ENCODE results near the gene CHD6.

CHD6 gene

GRCh38 chr20:41551011-41551705, 67.0 kb downstream of the CHD6 start:
- Histone ChIP-seq H3K4me3 (replicated peaks; ENCODE audit: insufficient read depth, low read length) (no peak overlapping the region), H3K27me3 (ENCODE audit: insufficient read depth, poor library complexity, severe bottlenecking) (no peaks in the 10 kb centered on the region), H3K27ac (replicated peaks) (no peak overlapping the region)
- no peak for DNase-seq (ENCODE audit: low read depth in 1 of 2, low spot score in 1 of 2)
- TF ChIP-seq, protein P1, sequence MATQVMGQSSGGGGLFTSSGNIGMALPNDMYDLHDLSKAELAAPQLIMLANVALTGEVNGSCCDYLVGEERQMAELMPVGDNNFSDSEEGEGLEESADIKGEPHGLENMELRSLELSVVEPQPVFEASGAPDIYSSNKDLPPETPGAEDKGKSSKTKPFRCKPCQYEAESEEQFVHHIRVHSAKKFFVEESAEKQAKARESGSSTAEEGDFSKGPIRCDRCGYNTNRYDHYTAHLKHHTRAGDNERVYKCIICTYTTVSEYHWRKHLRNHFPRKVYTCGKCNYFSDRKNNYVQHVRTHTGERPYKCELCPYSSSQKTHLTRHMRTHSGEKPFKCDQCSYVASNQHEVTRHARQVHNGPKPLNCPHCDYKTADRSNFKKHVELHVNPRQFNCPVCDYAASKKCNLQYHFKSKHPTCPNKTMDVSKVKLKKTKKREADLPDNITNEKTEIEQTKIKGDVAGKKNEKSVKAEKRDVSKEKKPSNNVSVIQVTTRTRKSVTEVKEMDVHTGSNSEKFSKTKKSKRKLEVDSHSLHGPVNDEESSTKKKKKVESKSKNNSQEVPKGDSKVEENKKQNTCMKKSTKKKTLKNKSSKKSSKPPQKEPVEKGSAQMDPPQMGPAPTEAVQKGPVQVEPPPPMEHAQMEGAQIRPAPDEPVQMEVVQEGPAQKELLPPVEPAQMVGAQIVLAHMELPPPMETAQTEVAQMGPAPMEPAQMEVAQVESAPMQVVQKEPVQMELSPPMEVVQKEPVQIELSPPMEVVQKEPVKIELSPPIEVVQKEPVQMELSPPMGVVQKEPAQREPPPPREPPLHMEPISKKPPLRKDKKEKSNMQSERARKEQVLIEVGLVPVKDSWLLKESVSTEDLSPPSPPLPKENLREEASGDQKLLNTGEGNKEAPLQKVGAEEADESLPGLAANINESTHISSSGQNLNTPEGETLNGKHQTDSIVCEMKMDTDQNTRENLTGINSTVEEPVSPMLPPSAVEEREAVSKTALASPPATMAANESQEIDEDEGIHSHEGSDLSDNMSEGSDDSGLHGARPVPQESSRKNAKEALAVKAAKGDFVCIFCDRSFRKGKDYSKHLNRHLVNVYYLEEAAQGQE (IDR thresholded peaks at IDR 0.05; ENCODE audit: insufficient replicate concordance, low read depth) = no peak
- TF ChIP-seq POLR2AphosphoS5 (IDR thresholded peaks at IDR 0.05; ENCODE audit: low read depth) = no peak
- TF ChIP-seq CTCF (IDR thresholded peaks at IDR 0.05; ENCODE audit: insufficient read depth, low read length) = no peak
- no peak for TF ChIP-seq GABPA (IDR thresholded peaks at IDR 0.05; ENCODE audit: low read depth)
- no peak for TF ChIP-seq SPI1 (IDR thresholded peaks at IDR 0.05; ENCODE audit: borderline replicate concordance, low read depth)

- Histone ChIP-seq H3K27ac (replicated peaks) (no peak overlapping the region), H3K27me3 (ENCODE audit: insufficient read depth, poor library complexity, severe bottlenecking) (no peaks in the 10 kb centered on the region), H3K4me3 (replicated peaks; ENCODE audit: insufficient read depth, low read length) (no peak overlapping the region)
- no peak for DNase-seq (ENCODE audit: low read depth in 1 of 2, low spot score in 1 of 2)
- TF ChIP-seq SPI1 (IDR thresholded peaks at IDR 0.05; ENCODE audit: borderline replicate concordance, low read depth) (no peak), CTCF (IDR thresholded peaks at IDR 0.05; ENCODE audit: insufficient read depth, low read length) (no peak), POLR2AphosphoS5 (IDR thresholded peaks at IDR 0.05; ENCODE audit: low read depth) (no peak), GABPA (IDR thresholded peaks at IDR 0.05; ENCODE audit: low read depth) (no peak)
- TF ChIP-seq, protein P1 (IDR thresholded peaks at IDR 0.05; ENCODE audit: insufficient replicate concordance, low read depth) = no peak
These were observed 71.0 kb downstream of the CHD6 start for GRCh38 chr20:41547221-41547620.

DNA sequence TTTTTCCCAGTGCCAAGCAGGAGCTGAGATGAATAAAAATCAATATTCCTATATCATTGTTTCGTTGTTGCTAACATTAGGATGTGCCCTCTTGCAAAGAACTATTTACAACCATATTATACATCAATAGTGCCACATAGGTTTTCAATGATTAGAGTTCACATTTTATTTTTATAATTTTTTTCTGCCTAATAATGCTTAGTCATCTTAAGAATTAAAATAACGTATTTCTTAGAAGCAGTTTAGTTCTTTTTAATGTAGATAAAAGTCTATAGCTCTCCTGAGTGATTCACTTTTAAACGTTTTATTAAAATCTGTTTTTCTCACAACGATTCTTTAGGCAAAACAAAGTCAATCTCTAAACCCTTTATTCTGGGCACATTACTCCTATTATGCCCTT, 71.6 kb downstream of the CHD6 start:
- TF ChIP-seq, protein P1 (IDR thresholded peaks at IDR 0.05; ENCODE audit: insufficient replicate concordance, low read depth) = no peak
- no peak for TF ChIP-seq CTCF (IDR thresholded peaks at IDR 0.05; ENCODE audit: insufficient read depth, low read length)
- no peak for TF ChIP-seq SPI1 (IDR thresholded peaks at IDR 0.05; ENCODE audit: borderline replicate concordance, low read depth)
- no peak for TF ChIP-seq POLR2AphosphoS5 (IDR thresholded peaks at IDR 0.05; ENCODE audit: low read depth)
- TF ChIP-seq GABPA (IDR thresholded peaks at IDR 0.05; ENCODE audit: low read depth) = no peak
- H3K27ac ChIP-seq (replicated peaks) = no peak overlapping the region
- H3K27me3 ChIP-seq (ENCODE audit: insufficient read depth, poor library complexity, severe bottlenecking) = no peaks in the 10 kb centered on the region
- DNase-seq (ENCODE audit: low read depth in 1 of 2, low spot score in 1 of 2) = no peak
- H3K4me3 ChIP-seq (replicated peaks; ENCODE audit: insufficient read depth, low read length) = no peak overlapping the region
